ENCODE data around the gene SNX9. TPM values are rescaled to one million over a fixed set of nuclear protein-coding genes. Genes with fewer than 3 reads are reported as not detected.

The SNX9 gene
- total RNA-seq, result 10 to 100 TPM; 39.8 to 40.1 TPM

DNA sequence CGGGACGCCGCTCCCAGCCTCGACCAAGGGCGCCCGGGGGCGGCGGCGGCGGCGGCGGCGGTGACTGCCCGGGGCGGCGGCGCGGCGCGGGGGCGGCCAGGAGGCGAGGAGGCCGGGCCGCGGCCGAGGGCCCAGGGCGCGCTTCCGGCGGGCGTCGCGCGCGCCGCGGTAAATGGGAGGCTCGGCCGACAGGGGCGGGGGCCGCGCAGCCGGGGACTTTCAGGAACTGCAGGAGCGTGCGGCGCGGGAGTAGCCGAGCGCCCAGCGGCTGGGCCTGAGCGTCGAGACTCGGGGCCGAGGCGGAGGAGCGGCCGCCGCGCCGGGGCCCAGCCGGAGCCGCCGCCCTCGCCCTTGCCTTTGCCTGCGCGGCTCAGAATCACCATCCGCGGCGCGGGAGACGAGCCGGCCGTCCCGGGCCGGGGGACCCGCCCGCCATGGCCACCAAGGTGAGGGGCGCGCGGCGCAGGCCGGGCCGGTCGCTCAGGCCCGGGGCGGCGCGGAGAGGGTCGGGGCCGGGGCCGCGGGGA is at the start of gene SNX9:
SNX9 (plus strand) TSS at position 246 of the 527 bp plus-strand sequence; CDS start at position 435, 189 bp downstream.
- ChIA-PET POLR2A (interaction anchor here (0.8 kb wide), 1 partner anchor 67 kb away, joined by 3 read pairs; no protein-coding TSS in a partner anchor), CTCF (no interaction called here)
- peak; percentile 71 for DNase-seq
- no peaks in the 10 kb centered on the region for H3K9me3 Mint-ChIP-seq
- H3K27me3 Mint-ChIP-seq, result peaks cover 35% of the 10 kb centered on the region
- peaks cover 23% of the 10 kb centered on the region for H3K4me1 Mint-ChIP-seq
- peak within 1 kb of the TSS; percentile 86 for H3K4me3 Mint-ChIP-seq
- H3K27ac Mint-ChIP-seq, result peak within 1 kb of the TSS; percentile 82
- peaks cover 23% of the 10 kb centered on the region for H3K36me3 Mint-ChIP-seq (ENCODE audit: low read depth)

DNA sequence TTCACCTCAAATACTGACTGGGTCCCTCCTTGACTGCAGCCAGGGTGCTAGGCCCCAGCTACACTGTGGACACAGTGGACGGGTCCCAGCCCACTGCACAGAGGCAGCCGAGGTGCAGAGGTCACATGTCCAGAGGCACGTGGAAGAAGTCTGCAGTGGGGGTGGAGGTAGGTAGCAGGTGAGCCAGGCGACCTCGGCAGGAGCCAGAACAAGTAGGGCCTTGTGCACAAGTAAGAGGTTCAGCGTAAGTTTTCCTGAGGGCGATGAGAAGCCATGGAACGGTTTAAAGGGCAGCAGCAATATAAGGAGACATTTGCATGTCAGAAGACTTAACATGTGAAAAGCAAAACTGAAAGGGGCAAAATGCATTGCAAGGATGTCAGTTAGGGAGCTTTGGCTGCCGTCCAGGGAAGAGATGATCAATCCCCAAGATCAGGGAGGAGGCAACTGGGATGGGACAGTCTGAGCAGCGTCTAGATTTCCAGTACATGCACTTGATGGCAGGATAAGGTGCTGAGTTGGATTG is 49.7 kb upstream of the SNX9 start:
- no peak overlapping the region for H3K27ac Mint-ChIP-seq
- ChIA-PET CTCF (interaction anchor here (0.6 kb wide), 1 partner anchor 473 kb away, joined by 3 read pairs; no protein-coding TSS in a partner anchor), POLR2A (no interaction called here)
- H3K9me3 Mint-ChIP-seq, result peaks cover 3% of the 10 kb centered on the region
- H3K4me1 Mint-ChIP-seq, result peaks cover 20% of the 10 kb centered on the region
- DNase-seq, result no peak
- peaks cover 27% of the 10 kb centered on the region for H3K27me3 Mint-ChIP-seq
- no peak overlapping the region for H3K4me3 Mint-ChIP-seq
- H3K36me3 Mint-ChIP-seq (ENCODE audit: low read depth), result peaks cover 8% of the 10 kb centered on the region

DNA sequence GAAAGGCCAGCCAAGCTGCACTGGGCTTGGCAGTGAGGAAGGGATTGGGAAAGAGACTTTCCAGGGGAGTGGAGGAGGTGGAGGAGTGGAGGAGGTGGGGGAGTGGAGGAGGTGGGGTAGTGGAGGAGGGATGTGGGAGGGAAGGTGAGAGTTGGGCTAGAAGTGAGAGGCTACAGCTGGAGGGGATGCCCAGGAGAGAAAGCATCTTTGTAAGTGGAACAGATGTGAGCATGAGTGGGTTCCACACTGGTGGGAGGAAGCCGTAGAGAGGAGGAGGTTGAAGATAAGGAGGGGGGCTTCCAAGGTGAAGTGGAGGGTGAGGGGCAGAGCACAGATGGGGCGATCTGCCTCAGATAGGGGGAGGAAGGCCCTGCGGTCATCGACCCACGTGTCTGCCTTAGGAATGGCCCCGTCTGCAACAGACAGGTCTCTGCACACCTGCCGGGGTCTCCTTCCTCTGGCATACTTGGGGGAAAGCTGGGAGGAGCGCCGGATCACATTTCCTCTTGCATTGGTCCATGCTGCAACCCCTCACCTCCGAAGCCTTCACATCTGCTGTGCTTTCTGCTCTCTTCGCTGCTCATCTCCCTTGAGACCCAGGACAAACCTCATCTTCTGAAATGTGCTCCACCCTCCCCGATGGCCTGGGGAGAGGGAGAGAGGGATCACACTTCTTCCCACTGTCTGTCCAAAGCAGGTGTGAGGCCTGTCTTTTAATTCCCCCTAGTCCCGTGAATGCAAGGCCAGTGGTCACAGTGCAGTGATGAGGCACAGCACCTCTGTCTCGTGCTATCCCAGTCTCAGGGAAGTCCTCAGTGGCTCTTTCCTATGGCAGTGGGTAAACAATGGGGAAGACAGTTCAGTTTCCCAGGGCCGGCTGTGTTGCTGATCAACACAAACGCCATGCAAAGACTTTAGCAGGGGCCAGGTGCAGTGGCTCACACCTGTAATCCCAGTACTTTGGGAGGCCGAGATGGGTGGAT is 48.6 kb upstream of the SNX9 start:
- H3K27me3 Mint-ChIP-seq, result peaks cover 32% of the 10 kb centered on the region
- peaks cover 3% of the 10 kb centered on the region for H3K9me3 Mint-ChIP-seq
- peaks cover 11% of the 10 kb centered on the region for H3K4me1 Mint-ChIP-seq
- DNase-seq, result no peak
- no peak overlapping the region for H3K4me3 Mint-ChIP-seq
- H3K27ac Mint-ChIP-seq, result no peak overlapping the region
- ChIA-PET POLR2A (no interaction called here), CTCF (interaction anchor here (0.6 kb wide), 1 partner anchor 472 kb away, joined by 3 read pairs; no protein-coding TSS in a partner anchor)
- peaks cover 8% of the 10 kb centered on the region for H3K36me3 Mint-ChIP-seq (ENCODE audit: low read depth)

DNA sequence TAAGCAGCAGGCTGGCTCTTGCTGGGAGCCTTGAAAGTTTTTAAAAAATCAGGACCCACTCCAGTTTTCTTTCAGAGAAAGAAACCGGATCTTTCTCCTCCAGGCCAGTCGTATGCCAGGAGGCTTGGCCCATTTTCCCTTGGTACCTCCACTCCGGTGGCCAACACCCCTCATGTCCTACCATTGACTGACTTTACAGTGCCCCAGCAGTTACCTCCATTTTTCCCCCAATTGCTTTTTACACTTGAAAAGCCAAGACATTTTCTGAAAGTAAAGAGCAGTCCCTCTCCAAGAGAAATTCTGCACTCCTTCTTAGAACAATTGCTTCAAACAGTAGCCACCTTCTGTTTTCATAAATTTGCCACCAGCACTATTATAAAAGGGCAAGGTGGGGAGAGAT is 47.7 kb upstream of the SNX9 start:
- Mint-ChIP-seq H3K4me3 (no peak overlapping the region), H3K9me3 (peaks cover 3% of the 10 kb centered on the region), H3K27me3 (peaks cover 39% of the 10 kb centered on the region), H3K36me3 (ENCODE audit: low read depth) (peaks cover 8% of the 10 kb centered on the region), H3K4me1 (peaks cover 7% of the 10 kb centered on the region), H3K27ac (no peak overlapping the region)
- POLR2A ChIA-PET, result no interaction called here
- CTCF ChIA-PET, result no interaction called here
- no peak for DNase-seq

- Mint-ChIP-seq H3K36me3 (ENCODE audit: low read depth) (peaks cover 8% of the 10 kb centered on the region), H3K27ac (no peak overlapping the region), H3K4me1 (peaks cover 7% of the 10 kb centered on the region), H3K9me3 (peaks cover 6% of the 10 kb centered on the region), H3K4me3 (no peak overlapping the region), H3K27me3 (peaks cover 50% of the 10 kb centered on the region)
- ChIA-PET POLR2A (no interaction called here), CTCF (no interaction called here)
- DNase-seq, result no peak
Observed at GRCh38 chr6:157777344-157777743, 45.7 kb upstream of the SNX9 start.

- CTCF ChIA-PET, result no interaction called here
- POLR2A ChIA-PET, result no interaction called here
- Mint-ChIP-seq H3K4me1 (peaks cover 3% of the 10 kb centered on the region), H3K9me3 (peaks cover 3% of the 10 kb centered on the region), H3K27ac (no peak overlapping the region), H3K27me3 (peaks cover 47% of the 10 kb centered on the region), H3K4me3 (no peak overlapping the region), H3K36me3 (ENCODE audit: low read depth) (peaks cover 2% of the 10 kb centered on the region)
- DNase-seq, result no peak
Observed at GRCh38 chr6:157778719-157779118, 44.3 kb upstream of the SNX9 start.

GRCh38 chr6:157779705-157780604 is 43.1 kb upstream of the SNX9 start:
- Mint-ChIP-seq H3K27ac (no peak overlapping the region), H3K27me3 (peaks cover 42% of the 10 kb centered on the region), H3K4me3 (no peak overlapping the region), H3K4me1 (no peaks in the 10 kb centered on the region), H3K36me3 (ENCODE audit: low read depth) (no peaks in the 10 kb centered on the region), H3K9me3 (peaks cover 3% of the 10 kb centered on the region)
- no peak for DNase-seq
- ChIA-PET CTCF (no interaction called here), POLR2A (no interaction called here)

- CTCF ChIA-PET, result no interaction called here
- DNase-seq, result no peak
Observed at GRCh38 chr6:157785636-157786035, 37.4 kb upstream of the SNX9 start.

GRCh38 chr6:157786221-157786620 is 36.8 kb upstream of the SNX9 start:
- ChIA-PET POLR2A (no interaction called here), CTCF (no interaction called here)
- H3K4me3 Mint-ChIP-seq, result no peak overlapping the region
- H3K4me1 Mint-ChIP-seq, result no peaks in the 10 kb centered on the region
- H3K36me3 Mint-ChIP-seq (ENCODE audit: low read depth), result no peaks in the 10 kb centered on the region
- H3K27me3 Mint-ChIP-seq, result peaks cover 43% of the 10 kb centered on the region
- no peak overlapping the region for H3K27ac Mint-ChIP-seq
- DNase-seq, result no peak
- H3K9me3 Mint-ChIP-seq, result peaks cover 3% of the 10 kb centered on the region

More at GRCh38 chr6:157785636-157786035, 37.4 kb upstream of the SNX9 start:
- POLR2A ChIA-PET, result no interaction called here
- H3K27me3 Mint-ChIP-seq, result peaks cover 42% of the 10 kb centered on the region
- peaks cover 3% of the 10 kb centered on the region for H3K9me3 Mint-ChIP-seq
- no peaks in the 10 kb centered on the region for H3K4me1 Mint-ChIP-seq
- no peak overlapping the region for H3K27ac Mint-ChIP-seq
- no peak overlapping the region for H3K4me3 Mint-ChIP-seq
- no peaks in the 10 kb centered on the region for H3K36me3 Mint-ChIP-seq (ENCODE audit: low read depth)

DNA sequence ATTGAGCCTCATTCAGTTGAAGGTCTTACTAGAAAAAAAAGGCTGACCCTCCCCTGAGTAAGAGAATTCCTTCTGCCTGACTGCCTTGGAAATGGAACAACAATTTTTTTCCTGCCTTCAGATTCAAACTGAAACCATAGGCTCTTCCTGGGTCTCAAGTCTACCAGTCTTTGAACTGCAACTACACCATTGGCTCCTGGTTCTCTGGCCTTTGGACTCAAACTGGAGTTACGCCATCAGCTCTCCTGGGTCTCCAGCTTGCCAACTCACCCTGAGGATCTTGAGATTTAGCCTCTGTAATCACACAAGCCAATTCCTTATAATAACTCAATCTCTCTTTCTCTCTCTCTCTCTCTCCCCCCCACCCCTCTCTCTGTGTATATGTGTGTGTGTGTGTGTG is 36.0 kb upstream of the SNX9 start:
- Mint-ChIP-seq H3K36me3 (ENCODE audit: low read depth) (no peaks in the 10 kb centered on the region), H3K4me3 (no peak overlapping the region), H3K27me3 (peaks cover 41% of the 10 kb centered on the region), H3K9me3 (peaks cover under 1% of the 10 kb centered on the region), H3K27ac (no peak overlapping the region), H3K4me1 (no peaks in the 10 kb centered on the region)
- CTCF ChIA-PET, result interaction anchor here (0.6 to 1.8 kb wide), 4 partner anchors 18 to 1017 kb away, joined by 3 to 4 read pairs (median 3); no protein-coding TSS in a partner anchor
- DNase-seq, result no peak
- POLR2A ChIA-PET, result no interaction called here

DNA sequence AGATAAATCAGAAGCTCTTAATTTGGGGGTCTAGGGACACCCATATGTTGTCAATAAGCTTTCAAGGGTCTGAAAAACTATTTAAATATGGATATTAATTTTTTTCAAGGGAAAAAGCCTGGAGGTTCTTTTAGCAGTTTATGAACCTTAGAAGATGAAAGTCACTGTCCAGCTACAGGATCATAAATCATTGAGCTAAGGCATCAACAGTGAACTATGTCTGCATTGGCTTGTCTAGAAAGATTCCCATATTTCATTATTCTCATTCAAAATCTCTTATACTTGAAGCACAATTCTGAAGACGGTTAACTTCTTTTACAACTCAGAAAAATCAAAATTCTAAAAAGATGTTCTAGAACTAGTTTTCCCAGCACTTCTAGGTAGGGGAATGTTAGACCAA is 34.9 kb upstream of the SNX9 start:
- no peaks in the 10 kb centered on the region for H3K9me3 Mint-ChIP-seq
- H3K4me1 Mint-ChIP-seq, result no peaks in the 10 kb centered on the region
- DNase-seq, result no peak
- peaks cover 37% of the 10 kb centered on the region for H3K27me3 Mint-ChIP-seq
- no peak overlapping the region for H3K4me3 Mint-ChIP-seq
- ChIA-PET CTCF (interaction anchor here (0.9 to 1.8 kb wide), 4 partner anchors 17 to 238 kb away, joined by 3 to 4 read pairs (median 3); no protein-coding TSS in a partner anchor), POLR2A (no interaction called here)
- no peaks in the 10 kb centered on the region for H3K36me3 Mint-ChIP-seq (ENCODE audit: low read depth)
- no peak overlapping the region for H3K27ac Mint-ChIP-seq

- H3K27me3 Mint-ChIP-seq, result peaks cover 38% of the 10 kb centered on the region
- DNase-seq, result no peak
- no peak overlapping the region for H3K4me3 Mint-ChIP-seq
- no peaks in the 10 kb centered on the region for H3K36me3 Mint-ChIP-seq (ENCODE audit: low read depth)
- ChIA-PET CTCF (no interaction called here), POLR2A (no interaction called here)
- H3K27ac Mint-ChIP-seq, result no peak overlapping the region
- no peaks in the 10 kb centered on the region for H3K4me1 Mint-ChIP-seq
- no peaks in the 10 kb centered on the region for H3K9me3 Mint-ChIP-seq
Observed at GRCh38 chr6:157789297-157789696, 33.7 kb upstream of the SNX9 start.
